GM12892 (cell line): ENCODE data around the gene KLK5.
"Not testable (repeated sequence)": the region's sequence is repeated elsewhere in the genome, so short reads cannot be mapped to it uniquely, and the experiment has no call there.

ENCODE experiments used
- DNase-seq: peaks from one replicate; pipeline ENCODE4 v3.0.0; 2011; ENCODE audit not compliant: insufficient read length
- FAIRE-seq: peaks from 2 replicates; lab custom pipeline; 2011; peaks lifted over from hg19 to GRCh38; lab: Jason Lieb, UNC
- POLR2A ChIP-seq: IDR thresholded peaks from 2 replicates; pipeline ENCODE4 v1.6.1; 2011; ENCODE audit warnings: low read depth, low read length, control low read depth
- POLR2AphosphoS5 ChIP-seq: IDR thresholded peaks from 2 replicates; pipeline ENCODE4 v1.6.1; 2011; ENCODE audit warnings: low read depth, low read length, control low read depth
- TAF1 ChIP-seq: IDR thresholded peaks from 2 replicates; pipeline ENCODE4 v1.6.1; 2011; ENCODE audit warnings: low read depth, mild to moderate bottlenecking, control low read depth, low read length, borderline replicate concordance

Gene KLK5

DNA sequence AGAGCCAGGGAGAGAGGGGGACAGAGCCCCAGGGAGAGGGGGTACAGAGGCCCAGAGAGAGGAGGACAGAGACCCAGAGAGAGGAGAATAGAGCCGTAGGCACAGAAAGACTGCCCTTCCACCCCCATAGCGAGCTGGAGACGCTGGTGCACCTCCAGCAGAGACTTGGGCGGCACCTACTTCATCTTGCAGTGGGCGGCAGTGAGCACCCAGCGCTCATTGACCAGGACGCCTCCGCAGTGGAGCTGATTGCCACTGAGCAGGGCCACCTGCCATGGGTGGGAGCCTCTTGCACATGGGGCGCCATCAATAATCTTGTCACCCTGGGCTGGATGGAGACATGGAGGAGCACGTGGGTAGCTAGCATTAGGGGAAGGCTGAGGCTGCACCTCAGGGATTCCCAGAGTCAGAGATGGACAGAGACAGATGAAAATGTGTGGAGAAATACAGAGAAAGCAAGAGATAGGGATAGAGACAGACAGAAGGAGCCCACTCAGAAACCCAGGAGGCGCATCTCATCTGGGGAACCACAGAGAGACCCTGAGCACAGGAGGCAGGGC lies 28.8 kb upstream of the KLK5 start:
- DNase-seq: no peak
- no peak for TF ChIP-seq POLR2AphosphoS5
- no peak for FAIRE-seq

DNA sequence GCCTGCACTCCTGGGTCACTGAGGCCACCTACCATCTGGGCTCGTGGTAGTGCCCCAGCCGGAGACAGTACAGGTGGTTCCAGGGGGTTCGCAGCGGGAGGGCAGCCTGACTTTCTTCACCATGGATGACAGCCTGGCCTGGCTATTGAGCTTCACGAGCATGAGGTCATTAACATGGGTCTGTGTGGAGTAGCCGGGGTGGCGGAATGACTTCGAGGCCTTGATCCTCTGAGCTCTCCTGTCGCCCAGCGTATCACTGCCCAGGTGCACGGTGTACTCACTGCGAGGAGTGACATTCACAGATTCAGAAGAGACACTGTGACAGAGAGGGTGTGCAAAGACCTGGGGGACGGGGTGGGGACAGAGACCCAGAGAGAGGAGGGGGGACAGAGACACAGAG lies 27.4 kb upstream of the KLK5 start:
- TF ChIP-seq POLR2AphosphoS5 (no peak), POLR2A (no peak), TAF1 (no peak)
- no peak for FAIRE-seq

DNA sequence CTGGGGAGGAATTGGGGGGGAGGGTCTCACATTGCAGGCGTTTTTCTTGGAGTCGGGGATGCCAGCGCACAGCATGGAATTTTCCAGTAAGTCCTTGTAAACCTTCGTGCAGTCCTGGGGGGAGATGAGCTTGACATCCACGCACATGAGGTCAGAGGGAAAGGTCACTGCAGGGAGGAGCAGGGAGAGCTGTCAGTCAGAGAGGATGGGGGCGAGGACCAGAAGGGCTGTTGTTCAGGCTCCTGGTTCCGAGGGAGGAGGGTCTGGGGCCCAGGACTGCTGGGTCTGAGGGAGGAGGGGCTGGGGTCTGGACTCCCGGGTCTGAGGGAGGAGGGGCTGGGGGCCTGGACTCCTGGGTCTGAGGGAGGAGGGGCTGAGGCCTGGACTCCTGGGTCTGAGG lies 26.9 kb upstream of the KLK5 start:
- no peak for TF ChIP-seq POLR2A
- no peak for TF ChIP-seq POLR2AphosphoS5
- TF ChIP-seq TAF1: no peak

More for the DNA sequence above, 27.4 kb upstream of the KLK5 start:
- no peak for DNase-seq

DNA sequence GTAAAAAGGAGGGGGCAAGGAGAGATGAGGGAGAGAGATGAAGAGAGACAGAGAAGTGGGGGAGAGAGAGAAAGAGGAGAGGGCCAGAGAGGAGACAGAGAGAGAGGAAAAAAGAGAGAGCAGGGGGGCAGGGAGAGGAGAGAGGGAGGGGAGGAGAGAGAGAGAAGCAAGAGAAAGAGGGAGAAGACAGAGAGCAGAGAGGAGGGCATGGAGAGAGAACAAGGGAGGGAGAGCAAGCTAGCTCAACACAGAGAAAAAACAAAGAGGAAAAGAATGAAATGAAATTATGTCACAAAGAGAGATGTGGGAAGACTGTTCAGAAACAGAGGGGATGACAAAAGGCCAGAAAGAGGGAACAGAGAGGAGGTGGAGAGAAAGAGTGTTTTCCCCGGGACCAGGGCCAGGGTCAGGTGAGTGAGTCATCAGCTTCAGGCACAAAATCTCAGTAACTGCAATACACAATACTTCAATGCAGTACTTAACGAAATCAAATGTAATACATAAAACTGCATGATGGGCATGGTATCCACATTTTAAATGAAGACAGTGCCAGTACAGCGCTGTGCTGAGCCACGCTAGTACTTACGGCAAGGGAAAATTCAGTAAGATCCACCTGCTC lies 26.0 kb upstream of the KLK5 start:
- no peak for FAIRE-seq
- TF ChIP-seq TAF1 (no peak), POLR2A (no peak)
- no peak for DNase-seq

More for the DNA sequence above, 26.9 kb upstream of the KLK5 start:
- FAIRE-seq (no peak), DNase-seq (no peak)

DNA sequence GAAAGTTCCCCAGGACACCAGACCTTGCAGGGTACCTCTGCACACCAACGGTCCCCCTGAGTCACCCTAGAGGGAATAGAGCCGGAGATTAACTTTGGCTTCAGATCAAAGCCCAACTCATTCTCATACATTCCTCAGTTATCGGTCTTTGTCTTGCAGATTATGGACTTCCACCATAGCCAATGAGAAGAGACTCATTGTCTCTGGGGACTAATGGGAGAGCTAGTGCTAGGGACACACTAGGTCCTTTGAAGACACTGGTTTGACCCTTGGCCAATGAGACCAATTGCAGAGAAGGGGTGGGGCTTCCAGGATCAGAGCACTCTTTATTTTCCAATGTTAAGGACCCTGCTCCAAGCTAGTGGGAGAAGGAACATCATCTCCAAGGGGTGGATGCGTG lies 24.8 kb upstream of the KLK5 start:
- FAIRE-seq: no peak
- TF ChIP-seq POLR2AphosphoS5 (no peak), TAF1 (no peak), POLR2A (no peak)
- DNase-seq: no peak

DNA sequence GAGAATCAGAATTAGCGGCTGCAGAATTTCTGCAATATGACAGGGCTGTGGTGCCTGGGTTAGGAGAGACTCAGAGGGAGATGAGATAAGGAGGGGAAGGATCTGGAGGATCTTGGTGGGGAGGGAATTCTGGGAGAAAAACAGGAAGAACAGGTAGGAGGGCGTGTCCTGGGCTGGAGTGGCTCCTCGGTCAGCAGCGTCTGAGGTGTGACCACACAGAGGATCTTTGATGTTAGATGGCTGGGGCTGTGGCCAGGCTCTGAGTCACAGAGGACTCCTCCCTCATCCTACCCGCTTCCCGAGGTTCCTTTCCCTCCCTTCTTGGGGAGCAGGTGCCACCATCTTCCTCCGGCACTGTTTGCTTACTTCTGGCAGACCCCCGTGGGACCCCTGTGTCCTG lies 22.9 kb upstream of the KLK5 start:
- DNase-seq (no peak), FAIRE-seq (no peak)
- TF ChIP-seq POLR2AphosphoS5 (no peak), TAF1 (no peak), POLR2A (no peak)

DNA sequence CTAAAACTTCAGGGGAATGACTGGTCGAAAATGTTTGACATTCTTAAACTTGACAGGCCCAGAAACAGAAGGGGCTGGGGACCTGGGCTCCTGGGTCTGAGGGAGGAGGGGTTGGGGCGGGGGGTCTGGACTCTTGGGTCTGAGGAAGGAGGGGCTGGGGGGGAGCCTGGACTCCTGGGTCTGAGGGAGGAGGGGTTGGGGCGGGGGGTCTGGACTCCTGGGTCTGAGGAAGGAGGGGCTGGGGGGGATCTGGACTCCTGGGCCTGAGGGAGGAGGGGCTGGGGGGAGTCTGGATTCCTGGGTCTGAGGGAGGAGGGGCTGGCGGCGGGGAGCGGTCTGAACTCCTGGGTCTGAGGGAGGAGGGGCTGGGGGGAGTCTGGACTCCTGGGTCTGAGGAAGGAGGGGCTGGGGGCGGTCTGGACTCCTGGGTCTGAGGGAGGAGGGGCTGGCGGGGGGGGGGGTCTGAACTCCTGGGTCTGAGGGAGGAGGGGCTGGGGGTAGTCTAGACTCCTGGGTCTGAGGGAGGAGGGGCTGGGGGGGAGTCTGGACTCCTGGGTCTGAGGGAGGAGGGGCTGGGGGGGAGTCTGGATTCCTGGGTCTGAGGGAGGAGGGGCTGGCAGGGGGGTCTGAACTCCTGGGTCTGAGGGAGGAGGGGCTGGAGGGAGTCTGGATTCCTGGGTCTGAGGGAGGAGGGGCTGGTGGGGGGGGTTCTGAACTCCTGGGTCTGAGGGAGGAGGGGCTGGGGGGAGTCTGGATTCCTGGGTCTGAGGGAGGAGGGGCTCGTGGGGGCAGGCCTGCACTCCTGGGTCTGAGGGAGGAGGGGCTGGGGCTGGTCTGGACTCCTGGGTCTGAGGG lies 22.1 kb upstream of the KLK5 start:
- TF ChIP-seq POLR2AphosphoS5 (no peak), POLR2A (no peak), TAF1 (no peak)
- no peak for FAIRE-seq
- DNase-seq: no peak

DNA sequence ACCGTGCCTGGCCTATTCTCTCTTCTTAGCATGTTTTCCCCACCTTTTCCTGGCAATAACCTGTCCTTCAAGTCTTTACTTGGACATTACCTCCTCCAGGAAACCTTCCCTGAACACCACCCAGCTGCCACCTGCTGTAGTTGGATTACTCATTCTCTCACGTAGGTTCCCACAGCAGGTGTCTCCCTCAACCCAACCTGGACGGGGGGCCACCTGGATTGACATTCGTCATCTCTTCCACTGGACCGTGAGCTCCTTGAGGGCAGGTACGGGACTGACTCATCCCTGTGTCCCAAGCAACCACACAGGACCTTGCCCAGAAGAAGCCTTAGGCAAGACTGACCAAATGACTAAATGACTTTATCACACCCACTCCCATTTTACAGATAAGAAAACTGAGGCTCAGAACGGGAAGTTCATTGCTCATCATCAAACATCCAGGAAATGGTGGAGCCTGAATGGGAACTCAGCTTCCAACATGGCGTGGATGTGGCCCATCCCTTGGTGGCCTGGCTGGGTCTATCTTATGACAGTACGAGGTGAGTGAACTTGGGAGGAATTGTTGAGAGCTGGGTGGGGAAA lies 20.0 kb upstream of the KLK5 start:
- FAIRE-seq (no peak), DNase-seq (no peak)
- TF ChIP-seq POLR2A: no peak
- TF ChIP-seq TAF1: no peak
- no peak for TF ChIP-seq POLR2AphosphoS5

DNA sequence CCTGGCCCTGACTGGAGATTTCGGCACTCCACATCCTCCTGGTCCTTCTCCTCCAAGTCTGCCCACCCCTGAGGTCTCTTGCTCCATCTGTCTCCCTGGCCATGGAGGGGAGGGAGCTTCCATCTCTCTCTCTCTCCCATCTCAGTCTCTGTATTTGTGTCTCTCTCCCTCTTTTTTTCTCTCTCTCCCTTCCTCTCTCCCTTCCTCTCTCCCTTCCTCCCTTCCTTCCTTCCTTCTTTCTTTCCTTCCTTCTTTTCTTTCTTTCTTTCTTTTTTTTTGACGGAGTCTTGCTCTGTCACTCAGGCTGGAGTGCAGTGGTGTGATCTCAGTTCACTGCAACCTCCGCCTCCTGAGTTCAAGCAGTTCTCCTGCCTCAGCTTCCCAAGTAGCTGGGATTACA lies 17.0 kb upstream of the KLK5 start:
- not testable (repeated sequence) for FAIRE-seq, DNase-seq

DNA sequence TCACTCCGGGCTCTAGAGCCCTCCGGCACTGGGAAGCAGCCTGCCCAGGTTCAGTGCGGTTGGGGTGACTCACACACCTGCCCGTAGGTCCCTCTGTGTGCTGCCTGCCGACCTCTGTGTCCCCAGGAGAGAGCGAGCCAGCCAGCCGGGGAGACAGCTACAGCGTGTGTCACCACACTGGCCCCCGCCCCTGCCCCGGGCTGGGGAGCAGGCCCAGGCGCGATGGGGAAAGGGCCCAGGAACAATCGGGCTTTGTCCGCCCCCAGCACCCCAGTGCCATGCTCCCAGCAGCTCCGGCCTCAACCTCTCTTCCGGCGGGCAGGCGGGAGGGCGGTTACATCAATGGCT lies 16.5 kb upstream of the KLK5 start, which contains the start of gene KLK6:
Gene KLK6, minus strand, starts transcription at position 179 of the 348 bp plus-strand sequence. CDS start 1,487 bp downstream, outside the sequence.
- FAIRE-seq: no peak
- no peak for DNase-seq
- TF ChIP-seq POLR2A (no peak), TAF1 (no peak), POLR2AphosphoS5 (no peak)

DNA sequence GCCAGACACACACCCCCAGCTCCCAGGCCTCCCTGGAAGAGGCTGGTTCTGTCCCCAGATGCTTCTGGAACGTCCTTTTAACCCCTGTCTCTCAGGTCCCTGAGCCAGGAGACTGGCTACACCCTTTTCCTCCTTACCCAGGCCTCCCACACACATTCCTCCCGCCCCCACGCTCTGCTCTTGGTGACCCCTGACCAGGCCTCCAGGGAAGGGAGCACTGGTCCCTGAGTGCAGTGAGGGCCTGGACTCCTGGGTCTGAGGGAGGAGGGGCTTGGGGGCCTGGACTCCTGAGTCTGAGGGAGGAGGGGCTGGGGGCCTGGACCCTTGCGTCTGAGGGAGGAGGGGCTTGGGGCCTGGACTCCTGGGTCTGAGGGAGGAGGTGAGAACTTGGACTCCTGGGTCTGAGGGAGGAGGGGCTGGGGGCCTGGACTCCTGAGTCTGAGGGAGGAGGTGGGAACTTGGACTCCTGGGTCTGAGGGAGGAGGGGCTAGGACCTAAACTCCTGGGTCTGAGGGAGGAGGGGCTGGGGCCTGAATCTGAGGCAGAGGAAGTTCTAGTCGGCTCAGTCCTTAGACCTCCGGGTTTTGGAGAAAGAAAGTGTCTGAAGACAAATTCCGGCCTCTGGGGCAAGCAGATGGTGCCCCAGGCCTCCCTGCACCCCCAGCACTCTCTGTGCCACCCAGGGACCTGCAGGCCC lies 16.0 kb upstream of the KLK5 start:
- FAIRE-seq: no peak
- no peak for DNase-seq
- TF ChIP-seq POLR2A (no peak), TAF1 (no peak), POLR2AphosphoS5 (no peak)
